Small intestine (tissue), 7 donors: Measurements from ENCODE around the gene FGF6. TPM values are rescaled to one million over a fixed set of nuclear protein-coding genes. Genes with fewer than 3 reads are reported as not detected.

Source experiments
- DNase-seq, 2 donors: peaks; one replicate each; pipeline versions ENCODE4 v3.0.0 to v3.0.0-alpha.2; 2013
- FAIRE-seq: peaks from 2 replicates; lab custom pipeline; 2012; peaks lifted over from hg19 to GRCh38; lab: Jason Lieb, UNC
- H3K27ac ChIP-seq, 3 donors: one replicate each; pipeline ENCODE4 v1.5.1; 2013; ENCODE audit warnings: low read length in 2 of 3, mild to moderate bottlenecking in 2 of 3, control low read depth in 1 of 3, inconsistent platforms in 1 of 3, low read depth in 1 of 3, moderate library complexity in 1 of 3
- H3K27me3 ChIP-seq, 3 donors: one replicate each; pipeline ENCODE4 v1.6.1; 2013; ENCODE audit warnings: low read length in 3 of 3, inconsistent platforms in 1 of 3; ENCODE audit not compliant: control insufficient read depth in 3 of 3, insufficient read depth in 3 of 3
- H3K36me3 ChIP-seq, 3 donors: one replicate each; pipeline ENCODE4 v1.6.1; 2013; ENCODE audit warnings: low read length in 3 of 3, inconsistent platforms in 1 of 3, low read depth in 1 of 3, mild to moderate bottlenecking in 1 of 3, moderate library complexity in 1 of 3; ENCODE audit not compliant: control insufficient read depth in 3 of 3, insufficient read depth in 2 of 3
- H3K4me1 ChIP-seq, 3 donors: one replicate each; pipeline ENCODE4 v1.6.1; 2013; ENCODE audit warnings: low read length in 2 of 3, inconsistent platforms in 1 of 3, low read depth in 1 of 3, mild to moderate bottlenecking in 1 of 3, moderate library complexity in 1 of 3; ENCODE audit not compliant: control insufficient read depth in 3 of 3, insufficient read depth in 2 of 3
- H3K4me3 ChIP-seq, 3 donors: one replicate each; pipeline ENCODE4 v1.5.1; 2013; ENCODE audit warnings: low read length in 3 of 3, control low read depth in 1 of 3, inconsistent platforms in 1 of 3, low read depth in 1 of 3, mild to moderate bottlenecking in 1 of 3, moderate library complexity in 1 of 3
- H3K9me3 ChIP-seq, 2 donors: one replicate each; pipeline ENCODE4 v1.6.1; 2013; ENCODE audit warnings: low read depth in 1 of 2, low read length in 1 of 2; ENCODE audit not compliant: control insufficient read depth in 2 of 2, insufficient read depth in 1 of 2
- WGBS, 3 donors: extraction: QIAGEN DNeasy Blood & Tissue Kit; methylation state at CpG; one replicate each; pipeline ENCODE4 v1.1.7; 2013; 5-methylcytosine and 5-hydroxymethylcytosine counted together
- polyA plus RNA-seq, 4 donors: library from polyadenylated mRNA; stranded (reverse) in 3 of 4; unstranded in 1 of 4; fragments of 200-250 nt in 3 of 4; fragments of 120-200 nt in 1 of 4; gene quantifications; one replicate each; pipeline versions ENCODE4 v1.2.1 to v1.2.3, GENCODE V29; 2013
- donor health status: healthy with polysubstance abuse.
- donor health status: control.
- donor health status: control.
- donor health status: Bipolar disorder and iron deficiency.
- donor health status: healthy.

Gene FGF6
- polyA plus RNA-seq, 4 donors: 0.12 TPM; not detected in 3

- no peaks in the 10 kb centered on the region for H3K4me1 ChIP-seq
- DNase-seq (peak in 1 of 2 donors; percentile 29), FAIRE-seq (no peak)
- peak overlapping the region in 1 of 3 donors; percentile 48 for H3K27ac ChIP-seq
- H3K9me3 ChIP-seq: no peaks in the 10 kb centered on the region
- WGBS, 3 donors: 61 to 76% (median 75%) methylated on average over 5 of the region's 5 CpGs
- no peak overlapping the region for H3K4me3 ChIP-seq
- H3K36me3 ChIP-seq: no peaks in the 10 kb centered on the region
- peaks cover 0 to 6% (median 0%) of the 10 kb centered on the region in 3 donors for H3K27me3 ChIP-seq
Observed at GRCh38 chr12:4420138-4420670, 25.4 kb downstream of the FGF6 start.

- Histone ChIP-seq H3K4me3 (no peak overlapping the region), H3K27me3 (peaks cover 0 to 6% (median 0%) of the 10 kb centered on the region in 3 donors), H3K4me1 (peaks cover 0 to 2% (median 0%) of the 10 kb centered on the region in 3 donors), H3K9me3 (no peaks in the 10 kb centered on the region), H3K27ac (no peak overlapping the region), H3K36me3 (no peaks in the 10 kb centered on the region)
- WGBS, 3 donors: 87 to 94% (median 88%) methylated on average over 5 of the region's 5 CpGs
- no peak for DNase-seq
- FAIRE-seq: no peak
Observed at GRCh38 chr12:4418913-4419312, 26.7 kb downstream of the FGF6 start.

GRCh38 chr12:4417936-4418335 lies 27.7 kb downstream of the FGF6 start:
- peaks cover 0 to 2% (median 0%) of the 10 kb centered on the region in 3 donors for H3K4me1 ChIP-seq
- H3K9me3 ChIP-seq: no peaks in the 10 kb centered on the region
- no peak for DNase-seq
- peak overlapping the region in 1 of 3 donors; percentile 60 for H3K27ac ChIP-seq
- no peaks in the 10 kb centered on the region for H3K36me3 ChIP-seq
- no peak overlapping the region for H3K4me3 ChIP-seq
- no peak for FAIRE-seq
- 51 to 70% (median 51%) methylated on average over 5 of the region's 5 CpGs for WGBS, 3 donors
- H3K27me3 ChIP-seq: peaks cover 0 to 6% (median 0%) of the 10 kb centered on the region in 3 donors

- Histone ChIP-seq H3K4me3 (no peak overlapping the region), H3K27ac (peak overlapping the region in 2 of 3 donors; percentile 27 to 60), H3K9me3 (no peaks in the 10 kb centered on the region), H3K27me3 (peaks cover 0 to 6% (median 0%) of the 10 kb centered on the region in 3 donors), H3K4me1 (peaks cover 0 to 2% (median 0%) of the 10 kb centered on the region in 3 donors), H3K36me3 (no peaks in the 10 kb centered on the region)
- no peak for DNase-seq
- FAIRE-seq: no peak
- 63 to 83% (median 70%) methylated on average over 6 of the region's 6 CpGs for WGBS, 3 donors
Observed at GRCh38 chr12:4417455-4417854, 28.2 kb downstream of the FGF6 start.

GRCh38 chr12:4416276-4416675 lies 29.3 kb downstream of the FGF6 start:
- Histone ChIP-seq H3K27ac (no peak overlapping the region), H3K9me3 (no peaks in the 10 kb centered on the region), H3K4me3 (no peak overlapping the region), H3K36me3 (no peaks in the 10 kb centered on the region), H3K27me3 (peaks cover 0 to 6% (median 0%) of the 10 kb centered on the region in 3 donors), H3K4me1 (peaks cover 0 to 2% (median 0%) of the 10 kb centered on the region in 3 donors)
- 87 to 94% (median 89%) methylated on average over 8 of the region's 8 CpGs for WGBS, 3 donors
- FAIRE-seq: no peak
- DNase-seq: no peak

GRCh38 chr12:4412465-4412864 lies 33.1 kb downstream of the FGF6 start:
- H3K36me3 ChIP-seq: no peaks in the 10 kb centered on the region
- H3K27me3 ChIP-seq: peaks cover 0 to 2% (median 0%) of the 10 kb centered on the region in 3 donors
- H3K4me1 ChIP-seq: peaks cover 0 to 2% (median 0%) of the 10 kb centered on the region in 3 donors
- DNase-seq (no peak), FAIRE-seq (no peak)
- H3K9me3 ChIP-seq: no peaks in the 10 kb centered on the region
- WGBS, 3 donors: 80 to 89% (median 81%) methylated on average over 1 of the region's 1 CpG
- no peak overlapping the region for H3K27ac ChIP-seq
- no peak overlapping the region for H3K4me3 ChIP-seq

GRCh38 chr12:4412056-4412455 lies 33.6 kb downstream of the FGF6 start:
- FAIRE-seq (no peak), DNase-seq (no peak)
- WGBS, 3 donors: 82 to 86% (median 83%) methylated on average over 3 of the region's 3 CpGs
- H3K27ac ChIP-seq: no peak overlapping the region
- H3K4me3 ChIP-seq: no peak overlapping the region
- H3K4me1 ChIP-seq: peaks cover 0 to 2% (median 0%) of the 10 kb centered on the region in 3 donors
- H3K36me3 ChIP-seq: no peaks in the 10 kb centered on the region
- no peaks in the 10 kb centered on the region for H3K9me3 ChIP-seq
- no peaks in the 10 kb centered on the region for H3K27me3 ChIP-seq

GRCh38 chr12:4407136-4407535 lies 38.5 kb downstream of the FGF6 start:
- FAIRE-seq (no peak), DNase-seq (no peak)
- WGBS, 3 donors: 84 to 91% (median 88%) methylated on average over 3 of the region's 3 CpGs
- Histone ChIP-seq H3K4me1 (no peaks in the 10 kb centered on the region), H3K4me3 (no peak overlapping the region), H3K27me3 (no peaks in the 10 kb centered on the region), H3K27ac (no peak overlapping the region), H3K36me3 (no peaks in the 10 kb centered on the region), H3K9me3 (peaks cover 0 to 16% of the 10 kb centered on the region in 2 donors)
